ENCODE data around the gene SLC22A12. TPM values are rescaled to one million over a fixed set of nuclear protein-coding genes. Genes with fewer than 3 reads are reported as not detected.

The SLC22A12 gene
- total and polyA plus RNA-seq, 8 donors = not detected

- H3K27ac ChIP-seq = no peak overlapping the region
- no peaks in the 10 kb centered on the region for H3K9me3 ChIP-seq
- TF ChIP-seq CTCF (IDR thresholded peaks at IDR 0.05) = peak in 2 of 4 donors; percentile 25 to 27
- DNase-seq (peak in 3 of 6 donors; percentile 29 to 57 (median 45)), ATAC-seq (peak; percentile 46 to 75 (median 66)), FAIRE-seq (no peak)
- intact Hi-C loops (cut with DNase I) = no loop called here
- peaks cover 0 to 6% (median 0%) of the 10 kb centered on the region in 3 donors for H3K4me1 ChIP-seq
- no peak overlapping the region for H3K4me3 ChIP-seq
- H3K36me3 ChIP-seq = no peaks in the 10 kb centered on the region
- H3K27me3 ChIP-seq = no peaks in the 10 kb centered on the region
- WGBS, 2 donors = 16% methylated on average over 6 of the region's 6 CpGs
Measured at GRCh38 chr11:64649291-64649697, 58.3 kb downstream of the SLC22A12 start.

GRCh38 chr11:64650923-64651523 is 60.0 kb downstream of the SLC22A12 start:
- Histone ChIP-seq H3K27me3 (no peaks in the 10 kb centered on the region), H3K4me3 (no peak overlapping the region), H3K9me3 (no peaks in the 10 kb centered on the region), H3K27ac (no peak overlapping the region), H3K4me1 (peaks cover 0 to 6% (median 0%) of the 10 kb centered on the region in 3 donors), H3K36me3 (no peaks in the 10 kb centered on the region)
- peak in 3 of 4 donors; percentile 15 to 27 (median 20) for TF ChIP-seq CTCF (IDR thresholded peaks at IDR 0.05)
- DNase-seq (no peak), FAIRE-seq (no peak), ATAC-seq (peak in 1 of 4 donors; percentile 11)
- WGBS, 2 donors = 55 to 59% methylated on average over 18 of the region's 18 CpGs
- intact Hi-C loops (cut with DNase I) = loop anchor here in 2 of 3 donors (5.0 to 10.0 kb wide), 2 partner anchors 99 to 156 kb away; no protein-coding TSS in a partner anchor

Other genes starting within 250 kb of the SLC22A12 start
- 10 to 100 TPM in 2 of 6 donors, 1 to 10 TPM in 4; 7.4 to 16.3 (median 9.0) TPM for gene RPS6KA4, start 232.1 kb upstream of the SLC22A12 start, total RNA-seq
- gene RPS6KA4, start 232.1 kb upstream of the SLC22A12 start, polyA plus RNA-seq = 10 to 100 TPM; 15.4 to 18.8 TPM
- under 1 TPM in 4 of 6 donors, not detected in 2; 0.22 to 0.95 (median 0.35) TPM for gene SLC22A11, start 35.3 kb upstream of the SLC22A12 start, total RNA-seq
- gene SLC22A11, start 35.3 kb upstream of the SLC22A12 start, polyA plus RNA-seq = under 1 TPM; 0.09 to 0.27 TPM
- 10 to 100 TPM in 1 of 6 donors, 1 to 10 TPM in 4, under 1 TPM in 1; 0.69 to 10.8 (median 2.2) TPM for gene NRXN2, start 132.0 kb downstream of the SLC22A12 start, total RNA-seq
- gene NRXN2, start 132.0 kb downstream of the SLC22A12 start, polyA plus RNA-seq = 1 to 10 TPM in 1 of 2 donors, under 1 TPM in 1; 0.89 to 2.8 TPM
- 1 to 10 TPM in 5 of 6 donors, under 1 TPM in 1; 0.91 to 2.8 (median 2.2) TPM for gene RASGRP2, start 152.9 kb downstream of the SLC22A12 start, total RNA-seq
- gene RASGRP2, start 152.9 kb downstream of the SLC22A12 start, polyA plus RNA-seq = 10 to 100 TPM; 11.2 to 12.4 TPM
- gene PYGM, start 168.8 kb downstream of the SLC22A12 start, total RNA-seq = under 1 TPM; 0.19 to 0.55 (median 0.42) TPM
- gene PYGM, start 168.8 kb downstream of the SLC22A12 start, polyA plus RNA-seq = 1 to 10 TPM; 1.2 to 1.3 TPM
- gene SF1, start 187.3 kb downstream of the SLC22A12 start, total RNA-seq = 100 to 1,000 TPM in 5 of 6 donors, 10 to 100 TPM in 1; 99.8 to 153 (median 124) TPM
- gene SF1, start 187.3 kb downstream of the SLC22A12 start, polyA plus RNA-seq = 100 to 1,000 TPM; 140 to 181 TPM
- 1 to 10 TPM; 6.1 to 8.6 (median 7.0) TPM for gene MAP4K2, start 212.0 kb downstream of the SLC22A12 start, total RNA-seq
- 10 to 100 TPM; 19.5 to 24.0 TPM for gene MAP4K2, start 212.0 kb downstream of the SLC22A12 start, polyA plus RNA-seq
- 10 to 100 TPM in 5 of 6 donors, 1 to 10 TPM in 1; 8.7 to 21.2 (median 12.6) TPM for gene MEN1, start 219.3 kb downstream of the SLC22A12 start, total RNA-seq
- 10 to 100 TPM; 22.8 to 25.3 TPM for gene MEN1, start 219.3 kb downstream of the SLC22A12 start, polyA plus RNA-seq

Data from pancreas (tissue), 10 donors.